ENCODE data around the gene PDHX.
"Not testable (repeated sequence)": the region's sequence is repeated elsewhere in the genome, so short reads cannot be mapped to it uniquely, and the experiment has no call there.

The PDHX gene

DNA sequence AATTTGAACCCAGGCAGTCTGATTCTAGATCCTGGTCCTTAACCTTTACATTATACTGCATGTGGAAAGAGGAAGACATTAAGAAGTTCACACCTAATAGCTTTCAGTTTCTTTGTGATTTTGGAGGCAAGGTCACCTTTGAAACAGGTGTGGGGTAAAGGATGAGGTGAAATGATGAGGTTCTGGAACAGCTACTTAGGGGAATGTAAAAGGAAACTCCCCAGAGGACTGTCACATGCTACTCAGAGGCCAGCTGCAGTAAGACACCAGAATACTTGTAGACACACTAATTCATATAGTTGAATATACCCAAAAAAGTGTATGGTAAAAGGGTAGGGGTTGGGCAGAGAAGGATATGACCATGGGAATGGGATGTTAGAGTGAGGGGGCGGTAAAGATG lies 5.6 kb upstream of the PDHX start:
- no peak for DNase-seq

DNA sequence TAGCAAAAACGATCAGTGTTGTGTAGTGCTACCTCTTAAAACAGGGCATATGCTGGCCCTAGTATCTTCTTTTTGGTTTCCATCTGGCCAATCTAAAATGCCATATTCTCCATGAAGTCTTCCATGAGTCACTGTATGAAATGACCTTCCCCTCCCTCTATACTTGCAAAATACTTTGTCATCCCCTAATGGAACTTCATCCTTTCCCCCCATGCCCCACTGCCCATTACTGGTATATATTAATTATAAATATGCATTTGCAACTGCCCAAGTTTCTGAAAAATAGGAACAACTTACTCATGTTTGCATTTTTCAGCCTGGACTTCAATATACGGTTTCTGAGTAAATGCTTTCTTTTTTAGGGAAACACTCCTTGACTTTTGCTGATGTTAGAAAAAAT lies 4.7 kb upstream of the PDHX start:
- DNase-seq: no peak

DNA sequence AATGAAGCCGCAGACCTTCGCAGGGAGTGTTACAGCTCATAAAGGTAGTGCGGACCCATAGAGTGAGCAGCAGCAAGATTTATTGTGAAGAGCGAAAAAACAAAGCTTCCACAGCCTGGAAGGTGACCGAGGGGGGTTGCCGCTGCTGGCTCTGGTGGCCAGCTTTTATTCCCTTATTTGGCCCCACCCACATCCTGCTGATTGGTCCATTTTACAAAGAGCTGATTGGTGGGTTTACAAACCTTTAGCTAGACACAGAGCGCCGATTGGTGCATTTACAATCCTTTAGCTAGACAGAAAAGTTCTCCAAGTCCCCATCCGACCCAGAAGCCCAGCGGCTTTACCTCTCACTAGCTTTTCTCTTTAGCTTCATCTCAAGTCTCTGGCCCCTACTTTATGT lies 2.9 kb upstream of the PDHX start:
- DNase-seq: not testable (repeated sequence)

DNA sequence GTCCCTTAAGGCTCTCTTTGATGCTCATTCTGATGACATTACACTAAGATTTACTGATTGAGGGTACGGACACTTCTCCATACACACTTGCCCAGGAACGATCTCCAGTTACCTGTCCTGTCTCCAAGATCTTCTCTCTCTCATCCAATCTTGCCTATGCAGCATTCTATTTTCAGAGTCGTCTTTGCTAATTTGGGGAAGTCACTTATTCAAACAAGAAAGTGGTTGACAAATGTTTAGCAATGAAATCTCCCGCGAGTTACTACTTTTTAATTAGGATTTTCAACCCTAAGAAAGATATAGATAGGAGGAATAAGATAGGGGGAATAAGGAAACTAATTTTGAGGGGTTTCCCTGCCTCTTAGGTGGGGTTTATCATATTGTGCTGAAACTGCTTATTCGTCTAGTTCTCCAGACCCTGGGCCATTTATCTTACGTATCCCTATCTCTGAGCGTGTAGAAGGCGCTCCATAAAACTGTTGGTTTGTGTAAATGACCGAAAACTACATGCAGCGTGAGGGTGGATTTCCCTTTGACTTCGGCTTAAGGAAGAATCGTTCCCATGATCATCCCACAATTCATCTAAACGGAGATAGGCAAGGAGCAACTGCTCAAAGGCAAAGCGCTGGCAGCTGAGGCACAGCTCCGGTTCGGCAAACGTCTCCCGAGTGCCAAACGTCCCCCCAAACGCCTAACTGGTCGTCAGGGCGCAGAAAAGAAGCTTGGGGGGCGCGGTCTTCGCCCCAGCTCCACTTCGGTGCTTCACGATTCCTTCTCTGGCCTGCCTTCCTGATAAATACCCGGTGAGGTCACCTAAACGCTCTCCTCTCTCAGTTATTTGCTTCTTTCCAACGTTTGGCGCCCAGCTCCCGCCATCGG lies 1.0 kb upstream of the PDHX start:
- DNase-seq: peak in 22 of 56 donors; percentile 6 to 79 (median 46)

DNA sequence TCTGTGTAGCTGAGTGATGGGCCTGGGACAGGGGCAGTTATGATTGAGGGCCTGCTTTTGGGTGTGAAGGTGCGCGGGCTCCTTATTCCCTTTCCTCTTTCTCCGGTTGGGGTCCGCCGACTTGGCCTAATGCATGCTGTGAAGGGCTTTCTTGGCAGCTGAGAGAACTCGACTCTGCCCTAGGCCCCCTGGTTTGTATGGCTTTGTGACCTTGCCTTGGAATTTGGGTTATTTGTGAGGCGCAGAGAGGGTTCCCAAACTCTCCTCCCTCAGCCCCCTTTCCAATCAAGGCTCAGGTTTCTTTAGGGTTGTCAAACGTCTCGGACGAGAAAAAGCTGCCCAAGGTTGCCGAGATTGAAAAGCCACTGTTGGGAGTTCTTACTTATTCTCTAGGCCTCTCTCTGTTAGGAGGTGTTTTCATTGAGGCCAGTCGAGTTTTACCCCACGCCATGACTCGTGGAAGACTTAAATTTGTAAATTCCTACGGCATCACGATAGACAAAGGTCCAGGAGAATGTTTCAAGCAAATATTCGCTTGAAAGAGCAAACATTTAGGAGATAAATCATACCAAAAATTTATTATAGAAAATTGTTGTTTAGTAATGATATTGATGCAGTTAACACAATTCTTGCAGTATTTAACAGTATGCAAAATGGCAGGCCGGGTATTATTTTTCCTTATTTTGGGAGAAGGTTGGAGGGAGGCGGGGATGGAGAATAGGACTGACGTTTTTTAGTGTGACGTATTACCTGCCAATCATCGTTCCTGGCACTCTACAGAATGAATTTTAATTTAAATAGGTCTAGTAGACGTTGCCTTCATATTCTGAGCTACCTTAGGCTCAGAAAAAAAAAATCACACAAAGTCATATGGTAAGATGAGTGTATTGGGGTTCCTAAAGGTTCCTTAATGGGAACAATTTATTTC lies 689 bp downstream of the PDHX start:
- DNase-seq: peak in 4 of 56 donors; percentile 32 to 58 (median 43)

DNA sequence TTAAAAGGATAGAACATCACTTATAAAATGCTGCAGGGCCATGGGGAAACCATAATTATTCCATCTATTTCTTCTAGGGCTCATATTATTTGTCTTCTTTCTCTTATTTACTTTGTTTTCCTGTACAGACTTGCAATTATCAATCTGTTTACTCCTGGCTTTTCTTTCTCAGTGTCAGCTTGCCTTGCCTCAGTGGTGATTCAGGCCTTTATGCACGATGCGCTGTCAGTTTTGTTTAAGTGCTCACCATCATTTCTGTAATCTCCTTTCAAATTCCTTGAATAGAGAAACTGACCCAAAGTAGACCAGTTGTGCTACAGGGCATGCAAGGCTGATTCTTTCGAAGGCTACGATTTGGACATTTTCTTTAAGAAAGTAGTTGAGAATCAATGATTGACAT lies 4.7 kb downstream of the PDHX start:
- no peak for DNase-seq

DNA sequence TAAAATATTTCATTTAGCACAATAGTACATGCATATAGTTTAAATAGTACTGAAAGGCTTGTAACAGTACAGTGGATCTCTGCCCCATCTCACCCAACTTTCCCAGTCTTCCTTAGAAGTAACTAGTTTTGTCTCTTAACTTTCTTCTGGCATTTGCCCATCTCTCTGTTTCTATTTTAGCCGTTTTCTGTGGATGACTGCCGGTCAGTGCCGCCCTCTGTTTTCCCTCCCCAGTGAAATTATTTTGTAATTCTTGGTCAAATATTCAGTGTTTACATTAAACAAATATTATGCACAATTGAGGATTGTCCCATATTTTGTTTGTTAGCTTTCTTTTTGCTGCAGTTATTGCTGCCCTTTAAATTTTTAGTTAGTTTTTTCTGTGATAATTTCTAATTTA lies 8.3 kb downstream of the PDHX start:
- DNase-seq: no peak

DNA sequence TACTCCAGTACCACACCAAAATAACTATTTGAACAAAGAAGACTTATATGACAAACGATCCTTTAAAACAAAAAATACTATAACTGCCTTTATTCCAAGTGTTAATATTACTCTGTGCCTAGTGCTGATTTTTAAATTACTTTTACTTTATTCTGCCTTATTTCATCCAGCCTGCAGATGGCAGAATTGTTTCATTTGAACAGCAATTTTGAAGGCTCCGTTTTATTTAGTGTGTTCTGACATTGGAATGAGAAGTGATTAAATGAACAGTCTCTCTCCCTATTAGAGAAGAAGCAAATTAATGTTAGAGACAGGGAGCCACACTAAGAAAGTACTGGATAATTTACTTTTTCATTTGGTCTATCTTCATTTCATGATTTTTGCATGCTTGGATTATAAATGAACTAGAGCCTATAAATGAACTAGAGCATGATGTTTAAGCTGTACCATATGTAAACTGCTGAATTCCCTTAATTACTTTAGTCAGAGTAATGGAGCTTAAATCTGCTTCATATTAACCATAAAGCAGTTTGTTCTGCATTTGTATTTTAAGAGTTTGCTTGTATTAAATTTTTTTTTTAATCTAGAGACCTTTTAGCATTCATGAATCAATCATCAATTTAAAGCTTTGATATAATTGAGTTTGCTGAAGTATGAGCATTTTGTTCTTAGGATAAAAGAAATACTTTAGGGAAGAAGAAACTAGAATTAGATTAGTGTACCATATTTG lies 9.8 kb downstream of the PDHX start:
- DNase-seq: peak in 2 of 56 donors; percentile 7 to 10

DNA sequence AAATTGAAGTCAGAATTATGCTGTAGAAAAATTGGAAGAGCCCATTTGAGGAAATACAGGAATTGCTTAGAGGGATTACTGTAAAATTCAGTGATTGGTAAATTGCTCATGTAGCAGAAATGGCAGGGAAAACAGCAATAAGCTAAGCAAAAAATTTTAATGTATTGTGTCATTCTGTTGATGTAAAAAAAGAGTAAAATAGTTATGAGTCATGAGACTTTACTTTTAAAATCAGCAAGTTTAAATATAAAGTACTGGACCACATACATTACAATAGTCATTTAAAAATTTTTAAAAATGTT lies 10.4 kb downstream of the PDHX start:
- DNase-seq: no peak

DNA sequence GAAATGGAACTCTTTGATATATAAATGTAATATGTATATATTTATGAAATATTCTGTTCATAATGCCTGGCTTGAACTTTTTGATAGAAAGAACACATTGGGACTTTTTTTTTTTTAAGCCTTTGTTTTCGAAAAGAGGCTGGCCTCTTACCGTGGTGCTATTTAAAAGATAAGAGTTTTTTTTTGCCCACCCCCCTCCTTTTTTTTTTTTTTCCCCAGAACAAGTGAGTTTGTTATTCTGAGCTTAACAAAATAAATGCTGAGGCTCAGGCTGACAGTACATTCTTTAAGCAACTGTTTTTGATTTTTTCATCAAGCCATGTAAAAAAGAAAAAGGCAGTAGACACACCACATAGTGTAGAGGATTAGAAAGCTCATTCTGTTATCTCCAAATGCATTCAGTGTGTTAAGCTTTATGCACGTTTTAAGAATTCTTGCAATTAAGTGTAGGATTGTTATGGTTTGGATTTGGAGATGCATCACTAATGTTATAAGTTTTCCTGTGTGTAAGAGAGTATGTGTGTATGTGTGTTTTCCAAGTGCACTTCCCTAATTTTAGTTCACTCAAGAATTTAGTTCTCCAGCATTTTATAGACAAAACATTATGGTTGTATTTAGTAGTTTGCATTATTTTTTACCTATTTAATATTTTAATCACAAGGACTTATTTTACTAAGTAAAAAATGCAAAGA lies 12.0 kb downstream of the PDHX start:
- no peak for DNase-seq

DNA sequence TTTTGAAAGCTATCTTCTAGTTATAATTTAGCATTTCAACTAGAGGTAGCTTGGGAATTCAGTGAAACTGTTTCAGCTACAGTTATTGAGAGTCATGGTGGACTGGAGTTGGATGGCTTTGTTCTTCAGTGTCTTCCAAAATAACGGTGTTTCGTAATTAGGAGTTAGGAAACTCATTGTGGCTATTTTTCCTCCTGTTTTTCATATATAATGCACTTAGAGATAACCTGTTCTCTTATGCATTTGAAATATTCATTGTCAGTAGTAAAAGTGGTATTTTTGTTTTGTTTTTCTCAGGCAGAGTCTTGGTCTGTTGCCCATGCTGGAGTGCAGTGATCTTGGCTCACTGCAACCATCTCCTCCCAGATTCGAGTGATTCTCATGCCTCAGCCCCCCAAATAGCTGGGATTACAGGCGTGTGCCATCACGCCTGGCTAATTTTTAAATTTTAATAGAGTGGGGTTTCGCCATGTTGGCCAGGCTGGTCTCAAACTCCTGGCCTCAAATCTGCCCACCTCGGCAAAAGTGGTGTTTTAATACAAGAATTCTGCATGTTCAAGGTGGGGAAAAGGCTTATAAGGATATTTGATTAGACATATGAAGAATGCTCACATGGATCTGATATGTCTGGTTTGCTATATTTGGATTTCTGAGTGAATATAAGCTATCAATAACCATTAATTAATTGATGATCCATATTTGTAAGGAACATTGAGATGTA lies 12.7 kb downstream of the PDHX start:
- DNase-seq: no peak

DNA sequence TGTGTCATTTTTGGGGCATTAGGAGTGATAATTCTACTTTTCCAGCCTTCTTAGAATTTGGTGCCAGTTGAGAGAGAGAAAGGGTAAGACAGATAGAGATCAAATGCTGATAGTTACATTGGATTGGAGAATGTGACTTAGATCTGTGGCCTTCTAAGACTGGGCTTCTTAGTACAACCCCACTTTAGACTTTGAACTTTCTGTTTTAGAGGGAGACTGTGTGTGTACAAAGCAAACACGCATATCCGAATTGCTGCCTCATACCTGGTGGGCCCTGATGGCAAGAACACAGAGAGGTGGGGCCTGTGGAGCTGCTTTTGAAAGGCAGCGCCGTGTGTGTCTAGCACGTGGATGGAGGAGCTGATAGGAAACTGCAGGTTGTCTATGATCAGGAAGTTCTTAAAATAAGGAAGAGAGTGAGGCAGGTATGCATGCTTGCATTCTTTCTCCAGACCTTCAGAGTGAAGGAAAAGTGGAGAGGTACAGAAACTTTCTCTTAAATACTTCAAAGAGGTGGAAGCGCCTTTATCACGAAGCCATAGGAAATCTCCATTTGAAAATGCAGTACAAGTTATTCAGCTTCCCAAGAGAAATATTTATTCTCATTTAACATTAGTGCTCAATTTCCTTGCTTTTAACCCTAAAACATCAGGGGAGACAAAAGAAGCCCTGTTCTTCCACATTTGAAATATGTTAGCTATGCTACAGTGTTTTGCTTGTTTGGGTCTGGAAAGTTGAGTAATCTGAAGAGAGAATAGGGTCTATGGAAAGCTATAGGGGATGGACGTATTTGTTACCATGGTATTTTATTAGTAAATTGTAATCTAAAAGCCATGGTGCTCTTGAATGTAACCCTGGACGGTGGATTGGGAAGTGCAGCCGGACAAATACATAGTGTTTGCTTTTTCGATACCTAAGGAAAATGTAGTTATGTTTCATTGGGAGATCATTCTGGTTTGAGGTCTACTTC lies 13.7 kb downstream of the PDHX start:
- DNase-seq: no peak

DNA sequence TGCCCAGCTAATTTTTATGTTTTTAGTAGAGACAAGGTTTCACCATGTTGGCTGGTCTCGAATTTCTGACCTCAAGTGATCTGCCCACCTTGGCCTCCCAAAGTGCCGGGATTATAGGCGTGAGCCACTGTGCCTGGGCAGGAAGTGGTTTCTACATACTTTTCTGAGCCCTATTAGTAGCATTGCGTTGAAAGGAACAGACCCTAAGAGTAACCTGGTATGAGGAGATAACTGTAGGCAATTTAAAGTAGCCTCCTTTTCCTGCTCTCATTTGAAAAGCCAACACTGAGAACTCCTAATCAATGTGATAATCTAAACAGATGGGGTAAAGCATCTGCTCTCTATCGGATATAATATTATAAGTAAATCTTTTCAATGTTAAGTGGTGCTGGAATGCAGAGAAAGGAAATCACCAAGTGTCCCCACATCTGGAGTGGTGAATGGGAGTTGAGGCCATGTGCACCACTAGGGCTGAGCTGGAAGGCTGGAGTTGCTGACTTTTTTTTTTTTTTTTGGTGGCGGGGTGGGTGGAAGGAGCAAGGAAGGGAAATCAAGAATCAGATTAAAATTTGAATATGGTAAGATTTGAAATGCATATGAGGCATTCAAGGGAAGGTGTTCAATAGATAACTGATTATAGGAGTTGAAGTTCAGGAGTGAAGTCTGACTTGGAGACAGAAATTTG lies 20.7 kb downstream of the PDHX start:
- no peak for DNase-seq

DNA sequence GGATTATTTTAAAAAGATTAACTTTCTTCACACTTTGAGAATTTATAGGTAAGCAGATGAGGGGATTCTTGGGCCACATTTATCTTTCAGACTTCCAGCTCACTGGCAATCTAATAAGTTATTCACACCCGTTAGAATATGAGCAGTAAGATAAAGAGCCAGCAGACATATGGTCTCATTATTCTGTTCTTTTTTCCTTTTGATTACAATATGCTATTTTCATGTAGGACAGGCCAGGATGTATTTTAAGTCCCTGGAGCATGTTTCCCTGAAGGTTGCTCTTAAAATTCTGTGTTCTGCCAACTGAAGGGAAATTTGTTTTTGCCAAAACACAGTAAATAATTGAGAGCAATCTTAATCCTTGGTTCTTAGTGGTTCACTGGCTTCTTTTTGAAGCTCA lies 22.2 kb downstream of the PDHX start:
- DNase-seq: no peak

DNA sequence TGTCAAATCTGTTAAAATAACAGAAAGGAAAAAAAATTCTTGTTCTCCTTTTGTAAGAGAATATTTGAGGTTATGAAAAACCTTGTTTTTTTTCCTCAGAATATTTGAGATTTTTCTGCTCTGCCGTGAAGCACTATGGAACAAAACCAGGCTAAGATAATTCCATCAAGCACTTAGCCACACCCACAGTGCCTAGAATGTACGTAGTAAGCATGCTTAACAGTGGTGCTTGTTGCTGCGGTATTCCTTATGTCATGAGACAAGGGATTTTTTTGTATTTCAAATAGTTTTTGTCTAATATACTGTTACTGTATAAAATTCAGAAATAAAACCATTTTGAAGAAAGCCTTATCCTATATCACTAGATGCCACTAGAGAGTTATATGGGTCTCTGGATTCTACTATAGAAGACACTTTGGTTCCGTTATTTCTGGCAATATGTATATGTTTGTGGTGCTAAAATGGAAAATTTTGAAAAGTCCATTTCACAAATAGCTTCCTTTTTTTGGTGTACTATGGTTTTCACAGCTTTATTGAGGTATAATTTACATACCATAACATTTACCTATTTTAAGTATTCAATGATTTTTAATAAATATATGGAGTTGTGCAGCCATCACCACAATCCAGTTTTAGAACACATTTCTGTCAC lies 23.7 kb downstream of the PDHX start:
- no peak for DNase-seq

DNA sequence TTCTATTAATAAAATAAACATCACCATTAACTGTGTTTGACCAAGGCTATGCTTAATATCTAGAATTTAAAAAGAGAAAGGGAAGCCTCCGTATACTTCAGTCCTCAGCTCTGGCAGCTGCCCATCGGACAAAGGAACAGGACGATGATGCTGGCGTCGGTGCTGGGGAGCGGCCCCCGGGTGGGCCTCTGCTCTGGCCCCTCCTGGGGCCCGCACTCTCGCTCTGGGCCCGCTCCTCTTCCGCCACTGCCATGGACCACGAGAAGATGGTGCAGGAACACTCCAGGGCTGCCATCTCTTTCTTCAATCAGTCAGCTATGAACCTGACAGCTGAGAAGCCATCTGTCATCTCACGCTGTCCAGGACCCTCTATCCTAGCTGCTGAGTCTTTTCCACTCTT lies 25.3 kb downstream of the PDHX start:
- DNase-seq: no peak

DNA sequence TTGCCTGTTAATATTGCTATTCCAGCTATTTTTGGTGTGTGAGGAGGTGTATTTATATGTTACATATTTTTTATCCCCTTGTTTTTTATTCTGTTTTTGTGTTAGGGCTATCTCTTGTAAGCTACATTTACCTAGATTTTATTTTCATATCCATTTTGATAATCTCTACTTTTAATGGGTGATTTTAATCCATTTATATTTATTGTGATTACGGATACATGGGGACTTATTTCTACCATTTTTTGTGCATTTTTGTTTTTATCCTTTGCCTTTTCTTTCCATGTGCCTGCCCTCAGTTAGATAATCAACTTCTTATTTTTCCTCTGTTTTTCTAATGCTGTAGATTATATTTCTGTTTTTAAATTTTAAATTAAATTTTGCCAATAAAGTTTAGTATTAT lies 28.3 kb downstream of the PDHX start:
- DNase-seq: no peak

DNA sequence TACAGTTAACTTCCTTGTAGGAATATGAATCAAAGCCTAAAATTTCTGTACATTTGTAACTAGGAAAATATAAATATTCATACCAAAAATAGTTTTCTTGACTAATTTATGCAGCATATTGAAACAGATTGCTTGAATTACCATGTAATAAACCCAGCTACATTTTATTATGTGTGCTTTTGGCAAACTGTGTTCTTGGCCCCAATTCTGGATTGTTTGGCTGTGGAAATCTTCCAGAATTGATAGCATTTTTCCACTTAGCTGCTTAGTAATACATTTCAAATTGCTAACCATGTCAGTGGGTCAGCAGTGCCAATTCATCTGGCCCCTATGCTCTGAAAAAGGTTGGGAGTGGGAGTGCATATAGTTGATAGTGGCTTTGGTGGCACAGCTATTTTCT lies 32.3 kb downstream of the PDHX start:
- no peak for DNase-seq
